ENCODE measurements around the gene AS3MT. TPM values are rescaled to one million over a fixed set of nuclear protein-coding genes. Genes with fewer than 3 reads are reported as not detected.

Gene AS3MT
- total RNA-seq, 1 donor from 2014 or later = 40.3 TPM

DNA sequence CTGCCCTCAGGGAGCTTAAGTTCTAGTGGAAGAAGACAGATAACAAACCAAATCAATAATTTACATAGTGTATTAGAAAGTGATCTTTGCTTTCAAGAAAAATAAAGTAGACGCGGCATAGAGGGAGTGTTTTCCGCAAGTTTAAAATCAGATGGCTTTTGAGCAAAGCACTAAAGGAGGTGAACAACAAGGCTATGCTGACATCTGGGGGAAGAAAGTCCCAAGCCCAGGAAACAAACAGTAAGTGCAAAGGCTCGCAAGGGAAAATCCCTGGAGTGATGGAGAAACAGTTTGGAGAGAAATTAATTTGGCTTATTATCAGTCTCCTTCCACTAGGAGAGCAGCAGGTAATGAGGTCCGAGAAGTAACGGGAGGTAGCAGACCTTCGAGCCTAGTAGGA, 46.9 kb downstream of the AS3MT start:
- H3K4me2 ChIP-seq = peak overlapping the region; percentile 78
- peaks cover 6% of the 10 kb centered on the region for H3K36me3 Mint-ChIP-seq
- no peak for DNase-seq (ENCODE audit: low spot score)
- H3F3A ChIP-seq (ENCODE audit: low read depth) = peaks cover 12% of the 10 kb centered on the region
- TF ChIP-seq, protein P1, sequence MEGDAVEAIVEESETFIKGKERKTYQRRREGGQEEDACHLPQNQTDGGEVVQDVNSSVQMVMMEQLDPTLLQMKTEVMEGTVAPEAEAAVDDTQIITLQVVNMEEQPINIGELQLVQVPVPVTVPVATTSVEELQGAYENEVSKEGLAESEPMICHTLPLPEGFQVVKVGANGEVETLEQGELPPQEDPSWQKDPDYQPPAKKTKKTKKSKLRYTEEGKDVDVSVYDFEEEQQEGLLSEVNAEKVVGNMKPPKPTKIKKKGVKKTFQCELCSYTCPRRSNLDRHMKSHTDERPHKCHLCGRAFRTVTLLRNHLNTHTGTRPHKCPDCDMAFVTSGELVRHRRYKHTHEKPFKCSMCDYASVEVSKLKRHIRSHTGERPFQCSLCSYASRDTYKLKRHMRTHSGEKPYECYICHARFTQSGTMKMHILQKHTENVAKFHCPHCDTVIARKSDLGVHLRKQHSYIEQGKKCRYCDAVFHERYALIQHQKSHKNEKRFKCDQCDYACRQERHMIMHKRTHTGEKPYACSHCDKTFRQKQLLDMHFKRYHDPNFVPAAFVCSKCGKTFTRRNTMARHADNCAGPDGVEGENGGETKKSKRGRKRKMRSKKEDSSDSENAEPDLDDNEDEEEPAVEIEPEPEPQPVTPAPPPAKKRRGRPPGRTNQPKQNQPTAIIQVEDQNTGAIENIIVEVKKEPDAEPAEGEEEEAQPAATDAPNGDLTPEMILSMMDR (IDR thresholded peaks at IDR 0.05) = no peak
- TF ChIP-seq EZH2 (IDR thresholded peaks at IDR 0.05) (no peak), EZH2phosphoT487 (IDR thresholded peaks at IDR 0.05) (no peak)
- no peak overlapping the region for H3K27ac Mint-ChIP-seq
- H3K4me1 Mint-ChIP-seq = peaks cover 26% of the 10 kb centered on the region
- no peaks in the 10 kb centered on the region for H3K36me3 ChIP-seq
- H3K79me2 ChIP-seq (ENCODE audit: low read depth) = peaks cover 22% of the 10 kb centered on the region
- no peaks in the 10 kb centered on the region for H3K9me3 ChIP-seq (ENCODE audit: low read depth)
- H4K20me1 ChIP-seq (ENCODE audit: low read depth) = peaks cover 22% of the 10 kb centered on the region
- H3K9ac ChIP-seq = no peak overlapping the region
- peaks cover 25% of the 10 kb centered on the region for H3K27me3 ChIP-seq
- peak overlapping the region; percentile 94 for H3K4me3 ChIP-seq
- H3K27ac ChIP-seq = no peak overlapping the region
- H2AFZ ChIP-seq (replicated peaks) = no peak overlapping the region
- H3K27me3 Mint-ChIP-seq (ENCODE audit: insufficient read depth, low read depth) = peaks cover 14% of the 10 kb centered on the region
- H3K9me3 Mint-ChIP-seq = peaks cover 3% of the 10 kb centered on the region
- H3K4me3 Mint-ChIP-seq = peak overlapping the region; percentile 94
- H3K4me1 ChIP-seq = peaks cover 12% of the 10 kb centered on the region

DNA sequence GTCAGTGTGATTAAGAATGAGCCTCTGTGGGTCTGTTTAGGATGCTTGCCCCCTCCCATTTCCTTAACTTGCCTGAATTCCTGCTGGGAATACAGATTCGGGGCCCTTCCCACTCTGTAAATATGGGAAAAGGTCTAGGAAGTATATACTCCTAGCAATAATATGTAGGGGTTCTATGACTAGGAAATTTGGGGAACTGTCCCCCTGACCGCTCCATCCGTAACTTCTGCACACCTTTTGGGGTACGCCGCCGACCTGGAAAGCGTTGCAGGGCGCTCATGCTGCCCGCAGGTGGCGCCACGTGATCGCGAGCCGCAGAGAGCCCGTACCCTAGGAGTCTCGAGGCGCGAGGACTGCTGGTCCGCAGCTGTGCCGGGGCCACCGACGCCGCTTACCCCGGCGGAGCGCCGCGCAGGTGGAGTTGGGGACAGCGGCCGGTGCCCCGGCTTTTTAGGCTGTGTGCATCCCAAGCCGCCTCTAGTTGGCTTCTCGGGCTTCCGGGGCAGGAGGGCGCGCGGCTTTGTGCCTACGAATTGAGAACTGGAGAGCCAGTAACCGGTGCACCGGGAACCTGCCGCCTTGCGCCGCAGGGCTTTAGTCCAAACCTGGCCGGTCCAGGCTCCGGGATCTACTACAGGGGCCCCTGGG, 48.2 kb downstream of the AS3MT start:
- peak overlapping the region; percentile 82 for H3K27ac ChIP-seq
- H2AFZ ChIP-seq (replicated peaks) = peak overlapping the region; percentile 82
- peaks cover 3% of the 10 kb centered on the region for H3K9me3 Mint-ChIP-seq

DNA sequence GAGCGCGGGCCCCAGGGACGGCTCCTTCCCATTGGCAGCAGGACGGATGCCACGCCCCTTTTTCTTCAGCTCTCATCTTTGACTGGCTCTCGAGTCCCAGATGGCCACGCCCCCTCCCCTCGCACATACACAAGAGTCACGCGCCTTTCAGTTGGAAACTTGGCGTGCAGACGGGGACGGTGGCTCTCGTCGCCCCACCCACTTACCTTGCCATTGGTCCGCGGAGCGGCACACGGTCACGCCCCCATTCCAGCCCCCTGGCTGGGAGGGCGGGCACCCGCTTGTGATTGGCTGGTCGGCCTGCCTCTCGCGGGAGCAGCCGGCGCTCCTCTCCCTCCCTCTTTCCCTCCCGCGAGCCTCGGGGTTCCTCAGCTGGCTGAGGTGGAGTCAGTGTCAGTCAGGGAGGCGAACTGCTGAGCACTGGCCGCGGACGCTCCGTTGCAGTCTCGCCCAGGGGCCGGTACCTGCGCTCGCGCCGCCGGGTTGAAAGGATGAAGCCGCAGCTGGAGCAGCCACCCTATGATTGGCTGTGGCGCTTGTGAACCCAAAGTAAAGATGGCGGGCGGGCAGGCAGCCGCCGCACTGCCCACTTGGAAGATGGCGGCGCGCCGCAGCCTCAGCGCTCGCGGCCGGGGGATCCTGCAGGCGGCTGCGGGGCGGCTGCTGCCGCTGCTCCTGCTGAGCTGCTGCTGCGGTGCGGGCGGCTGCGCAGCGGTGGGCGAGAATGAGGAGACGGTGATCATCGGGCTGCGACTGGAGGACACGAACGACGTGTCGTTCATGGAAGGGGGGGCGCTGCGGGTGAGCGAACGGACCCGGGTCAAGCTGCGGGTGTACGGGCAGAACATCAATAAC, 48.9 kb downstream of the AS3MT start, which contains the start of gene CNNM2:
CNNM2 (plus strand) TSS at position 333 of the 855 bp plus-strand sequence; CDS start at position 520, 187 bp downstream.
- Histone ChIP-seq H3K36me3 (no peaks in the 10 kb centered on the region), H3K79me2 (ENCODE audit: low read depth) (peaks cover 42% of the 10 kb centered on the region), H3K9ac (peak within 1 kb of the TSS; percentile 66), H4K20me1 (ENCODE audit: low read depth) (peaks cover 36% of the 10 kb centered on the region), H3K27me3 (peaks cover 25% of the 10 kb centered on the region), H2AFZ (replicated peaks) (peak within 1 kb of the TSS; percentile 99), H3K4me3 (peak within 1 kb of the TSS; percentile 94), H3K9me3 (ENCODE audit: low read depth) (no peaks in the 10 kb centered on the region), H3K4me2 (peak within 1 kb of the TSS; percentile 94), H3F3A (ENCODE audit: low read depth) (peaks cover 12% of the 10 kb centered on the region), H3K4me1 (peaks cover 20% of the 10 kb centered on the region), H3K27ac (peak within 1 kb of the TSS; percentile 82)
- TF ChIP-seq, protein P1 (IDR thresholded peaks at IDR 0.05) = no peak
- TF ChIP-seq EZH2phosphoT487 (IDR thresholded peaks at IDR 0.05) = no peak
- Mint-ChIP-seq H3K27ac (peak within 1 kb of the TSS; percentile 76), H3K9me3 (peaks cover 3% of the 10 kb centered on the region), H3K4me3 (peak within 1 kb of the TSS; percentile 94), H3K36me3 (peaks cover 6% of the 10 kb centered on the region), H3K27me3 (ENCODE audit: insufficient read depth, low read depth) (peaks cover 14% of the 10 kb centered on the region), H3K4me1 (peaks cover 27% of the 10 kb centered on the region)
- DNase-seq (ENCODE audit: low spot score) = peak; percentile 100

More for the DNA sequence above, 48.2 kb downstream of the AS3MT start:
- Histone ChIP-seq H3K9ac (no peak overlapping the region), H3K27me3 (peaks cover 25% of the 10 kb centered on the region), H3K4me3 (peak overlapping the region; percentile 94), H3K79me2 (ENCODE audit: low read depth) (peaks cover 35% of the 10 kb centered on the region), H3K9me3 (ENCODE audit: low read depth) (no peaks in the 10 kb centered on the region), H4K20me1 (ENCODE audit: low read depth) (peaks cover 30% of the 10 kb centered on the region), H3F3A (ENCODE audit: low read depth) (peaks cover 12% of the 10 kb centered on the region), H3K4me2 (peak overlapping the region; percentile 78), H3K4me1 (peaks cover 20% of the 10 kb centered on the region), H3K36me3 (no peaks in the 10 kb centered on the region)
- Mint-ChIP-seq H3K27me3 (ENCODE audit: insufficient read depth, low read depth) (peaks cover 14% of the 10 kb centered on the region), H3K4me3 (peak overlapping the region; percentile 94), H3K4me1 (peaks cover 27% of the 10 kb centered on the region), H3K36me3 (peaks cover 6% of the 10 kb centered on the region), H3K27ac (no peak overlapping the region)
- peak; percentile 95 for DNase-seq (ENCODE audit: low spot score)
- TF ChIP-seq EZH2phosphoT487 (IDR thresholded peaks at IDR 0.05) (no peak), EZH2 (IDR thresholded peaks at IDR 0.05) (no peak)
- TF ChIP-seq, protein P1 (IDR thresholded peaks at IDR 0.05) = peak; percentile 97

Measured in neural progenitor cell (in vitro differentiated cells).